Fibroblast of mammary gland (primary cell): ENCODE measurements around the gene TRIM15.

Experiments
- DNase-seq: peaks from one replicate; pipeline ENCODE4 v3.0.0-alpha.2; 2010; ENCODE audit warnings: low read depth
- H3K4me3 ChIP-seq: 2 replicates; pipeline ENCODE4 v1.5.1; 2011; ENCODE audit warnings: low read depth, mild to moderate bottlenecking, low read length, moderate library complexity; ENCODE audit not compliant: control insufficient read depth
- CTCF ChIP-seq: conservative IDR thresholded peaks from 2 replicates; pipeline ENCODE4 v1.5.1; 2011; ENCODE audit warnings: low read depth, low read length, inconsistent platforms; ENCODE audit not compliant: control insufficient read depth, insufficient read depth

Gene TRIM15

GRCh38 chr6:30156774-30157173 is 6.6 kb upstream of the TRIM15 start:
- DNase-seq, result no peak
- H3K4me3 ChIP-seq, result no peak overlapping the region
- no peak for TF ChIP-seq CTCF

- no peak overlapping the region for H3K4me3 ChIP-seq
- DNase-seq, result no peak
- no peak for TF ChIP-seq CTCF
Measured at GRCh38 chr6:30157581-30157980, 5.8 kb upstream of the TRIM15 start.

GRCh38 chr6:30157999-30158398 is 5.3 kb upstream of the TRIM15 start:
- DNase-seq, result no peak
- no peak overlapping the region for H3K4me3 ChIP-seq
- TF ChIP-seq CTCF, result no peak

- H3K4me3 ChIP-seq, result no peak overlapping the region
- no peak for TF ChIP-seq CTCF
- DNase-seq, result no peak
Measured at GRCh38 chr6:30158475-30159040, 4.8 kb upstream of the TRIM15 start.

- TF ChIP-seq CTCF, result no peak
- no peak for DNase-seq
Measured at GRCh38 chr6:30160008-30160784, 3.1 kb upstream of the TRIM15 start.

GRCh38 chr6:30160785-30161531 is 2.4 kb upstream of the TRIM15 start, which contains the start of gene TRIM10:
TSS of gene TRIM10 (minus strand) at chr6:30161211. CDS start at chr6:30160858, 353 bp downstream.
- TF ChIP-seq CTCF, result no peak
- no peak for DNase-seq
- H3K4me3 ChIP-seq, result no peak within 1 kb of the TSS

More at GRCh38 chr6:30160008-30160784, 3.1 kb upstream of the TRIM15 start:
- no peak overlapping the region for H3K4me3 ChIP-seq
